ENCODE data around the gene LINC01488. TPM values are rescaled to one million over a fixed set of nuclear protein-coding genes. Genes with fewer than 3 reads are reported as not detected.

The LINC01488 gene
- total and polyA plus RNA-seq, 2 donors (not counting 1 experiment from before 2014, with no cell fraction given) = not detected

DNA sequence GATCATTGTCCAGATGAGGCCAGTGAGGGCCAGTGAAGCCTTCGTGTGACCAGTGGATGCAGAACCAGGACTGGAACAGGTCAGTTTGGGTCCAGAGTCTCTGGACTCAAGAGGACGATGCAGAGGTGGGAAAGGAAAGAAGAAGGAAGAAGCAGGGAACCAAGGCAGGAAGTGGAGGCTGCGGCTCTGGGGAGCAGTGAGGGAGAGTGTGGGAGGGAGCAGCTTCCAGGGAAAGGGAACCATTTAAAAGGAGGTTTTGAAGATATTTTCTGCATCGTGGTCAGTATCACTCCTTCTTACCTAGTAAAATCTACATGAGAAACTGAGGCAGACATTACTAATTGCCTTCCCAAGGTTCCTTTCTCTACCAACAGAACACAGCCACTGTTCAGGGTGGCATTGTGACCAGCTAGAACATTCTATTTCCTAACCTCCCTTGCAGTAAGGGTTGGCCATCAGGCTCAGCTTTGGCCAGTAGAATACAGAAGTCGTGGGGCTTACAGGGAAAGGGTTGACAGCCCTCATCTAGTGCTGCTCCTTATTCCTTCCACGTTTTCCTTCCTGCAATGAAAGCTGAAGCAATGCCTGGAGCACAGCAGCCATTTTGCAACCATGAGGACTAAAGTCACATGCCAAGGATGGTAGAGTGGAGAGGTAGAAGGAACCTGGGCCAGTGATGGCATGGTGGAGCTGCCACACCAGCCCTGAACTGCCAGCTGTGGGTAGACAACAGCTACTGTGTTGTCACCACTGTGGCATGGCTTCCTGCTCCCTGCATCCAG, 29.1 kb upstream of the LINC01488 start:
- H3K36me3 ChIP-seq (replicated peaks in 1 of 2; ENCODE audit: control extremely low read depth in 1 of 2, control insufficient read depth in 1 of 2, extremely low read depth in 1 of 2, insufficient read depth in 2 of 2, low read length in 1 of 2) = no peaks in the 10 kb centered on the region
- H3K27me3 ChIP-seq (replicated peaks in 1 of 4; ENCODE audit: control extremely low read depth in 1 of 4, control insufficient read depth in 3 of 4, insufficient read depth in 4 of 4, low read length in 3 of 4) = peaks cover 0 to 24% (median 6%) of the 10 kb centered on the region in 4 experiments
- 58% methylated on average over 3 of the region's 6 CpGs for WGBS (ENCODE audit: insufficient coverage)
- intact Hi-C loops (cut with micrococcal nuclease) = no loop called here
- no peaks in the 10 kb centered on the region for H3K79me2 ChIP-seq (ENCODE audit: control insufficient read depth, insufficient read depth, low read length)
- peaks cover 12% of the 10 kb centered on the region for H3K4me1 Mint-ChIP-seq
- H2AFZ ChIP-seq (ENCODE audit: insufficient read depth, low read depth, low read length, poor library complexity, severe bottlenecking) = no peak overlapping the region
- ATAC-seq (ENCODE audit: low read depth) (no peak), DNase-seq (no peak)
- H3K27ac ChIP-seq (ENCODE audit: low read length in 2 of 2) = no peak overlapping the region
- H3K4me3 ChIP-seq (ENCODE audit: control extremely low read depth in 1 of 5, extremely low read depth in 1 of 5, insufficient read depth in 1 of 5, low read depth in 2 of 5, low read length in 4 of 5) = no peak overlapping the region
- H3K9me3 Mint-ChIP-seq (ENCODE audit: insufficient read depth) = peaks cover 6% of the 10 kb centered on the region
- ChIA-PET CTCF (no interaction called here), POLR2A (no interaction called here)
- H3K4me1 ChIP-seq (ENCODE audit: control insufficient read depth in 2 of 2, insufficient read depth in 2 of 2, low read length in 2 of 2) = peaks cover 9 to 14% of the 10 kb centered on the region in 2 donors
- peaks cover 22% of the 10 kb centered on the region for H3K27me3 Mint-ChIP-seq
- H3K4me3 Mint-ChIP-seq = no peak overlapping the region
- H4K20me1 ChIP-seq (ENCODE audit: control insufficient read depth, insufficient read depth, low read length, poor library complexity, severe bottlenecking) = no peaks in the 10 kb centered on the region
- H3K4me2 ChIP-seq (replicated peaks; ENCODE audit: low read depth, low read length, poor library complexity, severe bottlenecking) = no peak overlapping the region
- TF ChIP-seq, protein P1, sequence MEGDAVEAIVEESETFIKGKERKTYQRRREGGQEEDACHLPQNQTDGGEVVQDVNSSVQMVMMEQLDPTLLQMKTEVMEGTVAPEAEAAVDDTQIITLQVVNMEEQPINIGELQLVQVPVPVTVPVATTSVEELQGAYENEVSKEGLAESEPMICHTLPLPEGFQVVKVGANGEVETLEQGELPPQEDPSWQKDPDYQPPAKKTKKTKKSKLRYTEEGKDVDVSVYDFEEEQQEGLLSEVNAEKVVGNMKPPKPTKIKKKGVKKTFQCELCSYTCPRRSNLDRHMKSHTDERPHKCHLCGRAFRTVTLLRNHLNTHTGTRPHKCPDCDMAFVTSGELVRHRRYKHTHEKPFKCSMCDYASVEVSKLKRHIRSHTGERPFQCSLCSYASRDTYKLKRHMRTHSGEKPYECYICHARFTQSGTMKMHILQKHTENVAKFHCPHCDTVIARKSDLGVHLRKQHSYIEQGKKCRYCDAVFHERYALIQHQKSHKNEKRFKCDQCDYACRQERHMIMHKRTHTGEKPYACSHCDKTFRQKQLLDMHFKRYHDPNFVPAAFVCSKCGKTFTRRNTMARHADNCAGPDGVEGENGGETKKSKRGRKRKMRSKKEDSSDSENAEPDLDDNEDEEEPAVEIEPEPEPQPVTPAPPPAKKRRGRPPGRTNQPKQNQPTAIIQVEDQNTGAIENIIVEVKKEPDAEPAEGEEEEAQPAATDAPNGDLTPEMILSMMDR (IDR thresholded peaks at IDR 0.05) = no peak
- TF ChIP-seq EZH2 (IDR thresholded peaks at IDR 0.05; ENCODE audit: borderline replicate concordance, insufficient read depth, low read depth, low read length, poor library complexity, severe bottlenecking) = no peak
- H3K9me3 ChIP-seq (ENCODE audit: control extremely low read depth in 1 of 3, control insufficient read depth in 2 of 3, insufficient read depth in 1 of 3, low read length in 2 of 3) = peaks cover 0 to 24% (median 10%) of the 10 kb centered on the region in 3 donors
- no peak overlapping the region for H3K27ac Mint-ChIP-seq
- H3K9ac ChIP-seq (ENCODE audit: low read length) = no peak overlapping the region

DNA sequence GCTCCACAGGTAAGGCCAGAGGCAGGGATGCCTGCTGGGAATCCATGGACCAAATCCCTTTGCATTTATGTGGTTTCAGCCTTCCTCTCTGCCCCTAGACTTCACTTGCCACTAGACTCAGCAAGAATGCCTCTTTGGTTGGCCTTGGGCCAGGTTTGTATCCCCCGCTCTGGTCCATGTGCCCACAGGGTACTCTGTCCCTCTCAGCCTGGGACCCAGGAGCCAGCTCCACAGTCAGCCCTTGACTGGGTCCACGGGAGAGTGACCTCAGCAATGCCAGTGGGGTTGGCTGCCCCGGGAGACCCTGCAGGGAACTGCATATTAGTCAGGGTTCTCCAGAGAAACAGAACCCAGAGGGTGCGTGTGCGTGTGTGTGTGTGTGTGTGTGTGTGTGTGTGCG, 28.3 kb upstream of the LINC01488 start:
- Mint-ChIP-seq H3K4me3 (no peak overlapping the region), H3K27ac (no peak overlapping the region), H3K9me3 (ENCODE audit: insufficient read depth) (peaks cover 13% of the 10 kb centered on the region), H3K4me1 (peaks cover 12% of the 10 kb centered on the region), H3K27me3 (peaks cover 21% of the 10 kb centered on the region)
- DNase-seq (no peak), ATAC-seq (ENCODE audit: low read depth) (no peak)
- Histone ChIP-seq H3K27ac (ENCODE audit: low read length in 2 of 2) (no peak overlapping the region), H3K9me3 (ENCODE audit: control extremely low read depth in 1 of 3, control insufficient read depth in 2 of 3, insufficient read depth in 1 of 3, low read length in 2 of 3) (peaks cover 1 to 24% (median 15%) of the 10 kb centered on the region in 3 donors), H3K27me3 (replicated peaks in 1 of 4; ENCODE audit: control extremely low read depth in 1 of 4, control insufficient read depth in 3 of 4, insufficient read depth in 4 of 4, low read length in 3 of 4) (peaks cover 0 to 24% (median 6%) of the 10 kb centered on the region in 4 experiments), H4K20me1 (ENCODE audit: control insufficient read depth, insufficient read depth, low read length, poor library complexity, severe bottlenecking) (no peaks in the 10 kb centered on the region), H3K4me1 (ENCODE audit: control insufficient read depth in 2 of 2, insufficient read depth in 2 of 2, low read length in 2 of 2) (peaks cover 9 to 14% of the 10 kb centered on the region in 2 donors), H3K9ac (ENCODE audit: low read length) (no peak overlapping the region), H3K36me3 (replicated peaks in 1 of 2; ENCODE audit: control extremely low read depth in 1 of 2, control insufficient read depth in 1 of 2, extremely low read depth in 1 of 2, insufficient read depth in 2 of 2, low read length in 1 of 2) (no peaks in the 10 kb centered on the region), H3K4me2 (replicated peaks; ENCODE audit: low read depth, low read length, poor library complexity, severe bottlenecking) (no peak overlapping the region), H3K79me2 (ENCODE audit: control insufficient read depth, insufficient read depth, low read length) (no peaks in the 10 kb centered on the region), H2AFZ (ENCODE audit: insufficient read depth, low read depth, low read length, poor library complexity, severe bottlenecking) (no peak overlapping the region), H3K4me3 (ENCODE audit: control extremely low read depth in 1 of 5, extremely low read depth in 1 of 5, insufficient read depth in 1 of 5, low read depth in 2 of 5, low read length in 4 of 5) (no peak overlapping the region)
- 68% methylated on average over 6 of the region's 6 CpGs for WGBS (ENCODE audit: insufficient coverage)
- POLR2A ChIA-PET = no interaction called here
- CTCF ChIA-PET = no interaction called here
- no peak for TF ChIP-seq EZH2 (IDR thresholded peaks at IDR 0.05; ENCODE audit: borderline replicate concordance, insufficient read depth, low read depth, low read length, poor library complexity, severe bottlenecking)
- TF ChIP-seq, protein P1 (IDR thresholded peaks at IDR 0.05) = no peak
- intact Hi-C loops (cut with micrococcal nuclease) = no loop called here

Measured in B cell (primary cell).